ENCODE results near the gene NAT9.

- TF ChIP-seq CTCF (conservative IDR thresholded peaks at IDR 0.05) (no peak), ZFX (IDR thresholded peaks at IDR 0.05) (no peak)
Observed at GRCh38 chr17:74773871-74774286, 2.3 kb downstream of the NAT9 start.
